SKM-1 (cell line): ENCODE measurements around the gene ARHGAP23.
"Not testable (repeated sequence)": the region's sequence is repeated elsewhere in the genome, so short reads cannot be mapped to it uniquely, and the experiment has no call there.

ENCODE experiments used
- DNase-seq: peaks from one replicate; lab custom pipeline; 2025; ENCODE audit not compliant: unreplicated experiment; lab: John Stamatoyannopoulos, UW

ARHGAP23 gene

GRCh38 chr17:38460716-38461630, 32.7 kb downstream of the ARHGAP23 start:
- DNase-seq = no peak

- DNase-seq = no peak
Measured at GRCh38 chr17:38461683-38462082, 33.4 kb downstream of the ARHGAP23 start.

- DNase-seq = no peak
Measured at GRCh38 chr17:38463451-38463858, 35.2 kb downstream of the ARHGAP23 start.

GRCh38 chr17:38464251-38464722, 36.0 kb downstream of the ARHGAP23 start:
- no peak for DNase-seq

- no peak for DNase-seq
Measured at GRCh38 chr17:38464723-38465390, 36.6 kb downstream of the ARHGAP23 start.

- no peak for DNase-seq
Measured at GRCh38 chr17:38465391-38466345, 37.4 kb downstream of the ARHGAP23 start.

GRCh38 chr17:38466346-38467315, 38.4 kb downstream of the ARHGAP23 start:
- DNase-seq = no peak

GRCh38 chr17:38467491-38467890, 39.2 kb downstream of the ARHGAP23 start:
- no peak for DNase-seq

- no peak for DNase-seq
Measured at GRCh38 chr17:38469875-38470274, 41.6 kb downstream of the ARHGAP23 start.

GRCh38 chr17:38471253-38471652, 43.0 kb downstream of the ARHGAP23 start:
- not testable (repeated sequence) for DNase-seq

- DNase-seq = not testable (repeated sequence)
Measured at GRCh38 chr17:38474666-38475065, 46.4 kb downstream of the ARHGAP23 start.

GRCh38 chr17:38476549-38476948, 48.3 kb downstream of the ARHGAP23 start:
- no peak for DNase-seq

GRCh38 chr17:38477417-38477816, 49.2 kb downstream of the ARHGAP23 start:
- DNase-seq = not testable (repeated sequence)

- not testable (repeated sequence) for DNase-seq
Measured at GRCh38 chr17:38477951-38478350, 49.7 kb downstream of the ARHGAP23 start.

- DNase-seq = not testable (repeated sequence)
Measured at GRCh38 chr17:38478667-38479066, 50.4 kb downstream of the ARHGAP23 start.

- DNase-seq = not testable (repeated sequence)
Measured at GRCh38 chr17:38482039-38482699, 53.9 kb downstream of the ARHGAP23 start.

- DNase-seq = not testable (repeated sequence)
Measured at GRCh38 chr17:38482700-38483043, 54.4 kb downstream of the ARHGAP23 start.

- peak; percentile 21 for DNase-seq
Measured at GRCh38 chr17:38484242-38485145, 56.2 kb downstream of the ARHGAP23 start.
